HG03575 (cell line): ENCODE data around the gene CEBPE.

ENCODE experiments used
- ATAC-seq: cut with Tn5 transposase; IDR thresholded peaks from one replicate; pipeline ENCODE4 v1.9.1; 2021; ENCODE audit not compliant: unreplicated experiment, insufficient number of reproducible peaks, low FRiP score; ENCODE audit errors: extremely low read depth

CEBPE gene

DNA sequence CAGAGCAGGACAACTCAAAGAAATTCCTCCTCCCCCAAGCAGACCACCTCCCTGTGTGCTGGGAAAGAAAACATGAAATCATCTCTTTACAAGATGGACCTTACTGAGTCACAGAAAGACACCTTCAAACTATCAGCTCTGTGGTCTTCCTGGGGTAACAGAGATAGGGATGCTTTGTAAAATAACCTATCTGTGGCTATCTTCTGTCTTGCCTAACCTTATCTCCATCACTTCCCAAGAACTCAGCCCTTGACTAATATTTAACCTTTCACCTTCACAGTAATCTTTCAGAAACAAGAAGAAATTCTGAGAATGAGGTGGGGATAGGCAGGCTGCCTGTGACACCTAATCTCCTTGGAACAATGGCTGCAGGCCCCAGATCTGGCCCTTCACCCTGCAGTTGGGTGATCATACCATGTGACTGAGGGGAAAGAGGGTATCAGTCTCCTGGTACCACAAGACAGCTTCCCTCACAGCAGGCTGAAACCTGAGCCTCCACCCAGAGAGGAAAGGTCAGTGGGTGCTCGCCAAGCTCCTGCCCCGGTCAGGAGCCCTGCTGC, 27.4 kb upstream of the CEBPE start:
- no peak for ATAC-seq

DNA sequence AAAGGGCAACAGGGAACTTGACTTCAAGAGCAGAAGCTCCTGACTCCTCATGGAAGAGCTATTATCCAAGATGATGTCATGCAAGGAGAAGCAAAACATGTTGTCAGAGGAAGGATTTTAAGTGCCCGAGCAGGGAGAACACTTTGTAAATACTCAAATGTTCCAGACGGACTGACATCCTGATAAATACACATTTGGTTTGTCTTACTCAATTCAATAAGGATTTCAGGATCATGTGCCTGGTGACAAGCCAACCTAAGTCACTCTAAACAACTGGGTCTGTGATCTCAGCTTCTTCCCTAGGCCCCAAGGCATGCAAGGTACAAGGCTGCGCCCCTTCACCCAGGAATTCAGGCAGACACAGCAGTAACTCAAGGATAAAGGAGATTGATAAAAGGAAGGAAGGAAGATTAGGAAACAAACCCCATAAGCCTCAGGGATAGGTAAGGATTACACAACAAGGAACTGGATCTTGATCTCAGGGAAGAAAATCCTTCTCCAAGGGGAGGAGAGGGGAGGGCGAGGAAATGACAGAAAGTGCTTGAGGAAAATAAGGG, 26.8 kb upstream of the CEBPE start:
- ATAC-seq, result no peak

DNA sequence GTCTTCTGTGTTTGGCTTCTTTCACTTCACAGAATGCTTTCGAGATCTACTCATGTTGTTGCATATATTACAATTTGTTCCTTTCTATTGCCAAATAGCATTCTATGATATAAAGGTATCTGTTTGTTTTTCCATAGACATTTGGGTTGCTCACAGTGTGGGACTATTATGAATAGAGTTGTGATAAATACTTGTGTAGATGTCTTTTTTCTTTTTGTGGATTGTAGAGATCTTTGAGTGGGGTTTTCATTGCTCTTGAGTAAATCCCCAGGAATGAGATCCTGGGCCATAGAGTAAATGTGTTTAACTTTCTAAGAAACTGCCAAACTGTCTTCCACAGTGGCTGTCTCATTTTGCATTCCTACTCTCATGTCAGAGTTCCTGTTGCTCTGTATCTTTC, 24.9 kb upstream of the CEBPE start:
- ATAC-seq, result no peak

DNA sequence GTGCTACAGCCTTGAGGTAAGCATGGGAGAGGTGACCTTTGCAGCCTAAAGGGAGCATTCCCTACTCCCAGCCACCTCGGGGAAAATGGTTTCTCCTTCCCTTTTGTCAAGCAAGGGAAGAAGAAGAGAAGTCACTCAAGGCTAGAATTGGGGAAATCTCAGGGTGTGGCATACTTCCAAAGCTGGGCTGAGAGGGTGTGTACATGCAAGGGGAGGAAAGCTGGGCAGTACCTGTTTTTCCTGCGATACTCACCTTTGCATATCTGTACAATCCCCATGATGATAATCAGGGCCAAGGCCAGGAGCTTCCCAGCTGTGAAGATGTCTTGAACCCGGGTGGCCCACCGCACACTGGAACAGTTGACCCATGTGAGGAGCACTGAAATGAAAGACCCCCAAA, 23.8 kb upstream of the CEBPE start:
- no peak for ATAC-seq

DNA sequence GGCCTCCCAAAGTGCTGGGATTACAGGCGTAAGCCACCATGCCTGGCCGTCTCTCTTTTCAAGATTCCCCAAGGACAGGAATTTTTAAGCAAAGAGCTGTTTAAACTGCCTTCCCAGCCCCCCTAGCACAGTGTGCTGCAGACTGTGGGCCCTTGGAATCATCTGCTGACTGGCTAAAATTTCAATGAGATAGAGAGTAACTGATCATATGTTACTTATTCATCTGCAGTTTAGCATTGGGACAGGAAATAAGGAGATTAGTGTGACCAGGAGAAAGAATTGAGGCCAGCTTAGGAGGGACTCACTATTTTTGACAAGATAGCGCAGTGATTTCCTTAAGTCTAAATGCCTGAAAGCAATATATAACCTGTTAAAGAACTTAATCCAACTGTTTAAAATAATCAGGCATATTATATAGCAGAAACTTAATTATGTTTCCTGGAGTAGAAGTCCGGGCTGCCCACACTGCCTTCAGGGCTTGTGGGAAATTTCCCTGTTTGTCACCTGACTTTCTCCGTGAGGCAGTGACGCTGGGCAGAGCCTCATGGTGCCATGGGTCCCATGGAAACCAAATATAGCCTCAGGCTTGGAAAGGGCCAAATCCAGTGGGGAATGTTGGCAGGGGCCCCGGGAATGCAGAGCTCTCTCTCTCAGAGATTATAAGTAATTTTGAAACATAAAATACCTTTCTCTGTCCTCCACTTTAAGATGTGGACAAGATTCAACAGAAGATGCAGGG, 22.8 kb upstream of the CEBPE start:
- no peak for ATAC-seq

DNA sequence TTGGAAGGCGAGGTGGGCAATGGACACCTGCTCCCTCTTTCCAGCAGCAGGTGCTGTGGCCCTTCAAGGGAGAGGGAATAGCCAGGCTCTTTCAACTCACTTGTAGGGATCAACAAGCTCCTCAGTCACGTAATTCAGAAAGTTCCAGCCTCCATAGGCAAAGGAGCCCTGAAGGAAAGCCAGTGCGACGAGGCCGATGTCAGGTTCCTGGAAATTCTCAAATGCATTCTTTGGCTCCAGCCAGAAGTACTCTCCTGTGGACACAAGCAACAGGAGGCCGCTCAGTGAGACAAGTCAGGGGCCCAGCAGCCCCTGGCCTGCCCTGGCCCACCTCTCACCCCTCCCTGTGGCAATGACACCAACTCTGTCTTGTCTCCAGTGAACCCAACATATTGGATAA, 21.3 kb upstream of the CEBPE start:
- no peak for ATAC-seq

DNA sequence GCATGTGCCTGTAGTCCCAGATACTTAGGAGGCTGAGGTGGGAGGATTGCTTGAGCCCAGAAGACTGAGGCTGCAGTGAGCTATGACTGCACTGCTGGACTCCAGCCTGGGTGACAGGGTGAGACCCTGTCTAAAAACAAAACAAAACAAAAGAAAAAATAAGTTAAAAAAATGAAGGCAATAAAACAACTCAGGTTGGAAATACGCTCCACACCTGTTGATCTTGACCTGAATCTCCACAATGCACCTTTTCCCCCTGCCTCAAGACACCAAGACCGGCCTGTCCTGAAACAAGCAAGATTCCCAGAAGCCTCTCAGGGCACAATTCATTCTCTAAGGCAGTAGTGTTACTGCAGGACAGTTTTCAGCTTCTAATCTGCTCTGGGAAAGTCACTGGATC, 20.8 kb upstream of the CEBPE start:
- no peak for ATAC-seq

DNA sequence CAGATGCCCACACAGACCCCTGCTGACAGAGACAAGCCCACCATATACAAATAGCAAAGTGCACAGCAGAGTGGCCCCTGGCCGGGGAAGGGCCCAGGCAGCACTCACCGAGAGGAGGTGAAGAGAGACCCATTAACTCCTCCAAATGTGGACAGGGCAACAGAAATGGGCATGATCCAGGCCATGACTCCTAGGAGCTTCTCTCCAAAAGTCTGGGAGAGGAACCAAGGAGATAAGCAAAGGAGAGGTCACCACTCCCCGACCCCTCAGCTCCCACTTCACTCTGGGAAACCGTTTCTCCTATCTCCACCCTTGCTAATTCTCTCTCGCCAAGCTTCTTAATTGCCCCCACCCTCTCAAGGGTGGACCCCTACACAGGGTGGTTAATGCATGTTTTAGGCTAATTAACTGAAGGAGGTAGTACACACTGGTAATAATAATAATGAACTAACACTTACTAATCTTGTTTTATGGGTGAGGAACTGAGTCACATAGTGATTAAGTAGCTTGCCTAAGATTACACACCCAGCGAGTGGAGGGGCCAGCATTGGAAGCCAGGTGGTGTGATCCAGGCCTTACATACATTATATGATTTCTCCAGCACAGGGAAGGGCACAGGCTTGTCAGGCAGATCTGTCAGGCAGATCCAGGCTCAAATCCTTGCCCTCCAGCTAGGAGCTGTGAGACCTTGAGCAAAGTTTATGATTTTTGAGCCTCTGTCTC, 18.9 kb upstream of the CEBPE start:
- ATAC-seq, result no peak

DNA sequence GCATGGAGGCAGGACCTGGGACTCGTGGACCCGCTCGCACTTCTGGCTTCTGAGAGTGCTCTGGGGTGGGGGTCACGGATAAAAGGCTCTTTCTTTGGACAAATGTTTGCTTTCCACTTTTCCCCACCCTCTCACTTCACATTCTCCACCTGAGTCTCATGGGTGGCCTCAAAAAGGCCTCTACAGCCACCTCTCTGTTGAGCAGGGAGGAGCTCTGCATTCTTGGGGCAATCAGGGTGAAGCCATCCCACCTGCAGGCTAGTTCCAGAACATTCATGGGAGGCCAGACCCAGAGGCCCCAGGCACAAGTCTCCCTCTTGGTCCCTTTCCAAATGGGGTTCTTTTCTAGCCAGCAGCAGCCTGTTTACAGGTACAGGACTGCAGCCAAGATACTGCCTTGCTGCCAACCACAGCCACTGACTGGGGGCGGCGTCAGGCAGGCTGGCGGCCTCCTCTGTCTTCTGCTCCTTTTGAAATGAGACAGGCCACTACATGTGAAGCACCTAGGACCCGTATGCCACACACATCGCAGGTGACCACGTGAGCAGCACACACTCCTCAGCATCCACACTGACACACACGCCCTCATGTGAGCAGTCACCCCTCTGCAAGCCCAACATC, 18.2 kb upstream of the CEBPE start:
- no peak for ATAC-seq

DNA sequence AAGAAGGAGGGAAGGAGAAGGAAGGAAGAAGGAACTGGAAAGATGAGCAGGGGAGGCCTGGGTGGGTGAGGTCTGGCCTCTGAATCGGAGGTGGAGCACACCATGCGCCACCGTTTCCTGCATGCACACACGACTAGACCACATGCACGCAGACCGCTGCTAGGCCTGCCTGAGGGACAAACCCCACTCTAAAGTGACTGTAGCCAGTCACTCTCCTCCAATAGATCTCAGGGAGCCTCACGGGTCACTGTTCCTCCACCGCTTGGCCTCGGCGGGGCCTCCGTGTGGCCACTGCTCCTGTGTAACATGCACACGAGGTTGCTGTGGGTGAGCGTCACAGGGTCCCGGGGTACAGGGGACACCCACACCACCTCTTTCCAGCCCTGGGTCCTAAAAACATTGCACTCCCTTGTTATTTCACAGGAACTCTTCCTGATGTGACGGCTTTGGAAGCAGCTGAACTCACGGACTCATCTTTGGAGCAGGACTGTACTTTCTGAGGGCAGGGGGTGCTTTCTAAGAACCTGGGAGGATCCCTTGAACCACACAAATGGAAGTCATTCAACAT, 17.6 kb upstream of the CEBPE start:
- ATAC-seq, result no peak

DNA sequence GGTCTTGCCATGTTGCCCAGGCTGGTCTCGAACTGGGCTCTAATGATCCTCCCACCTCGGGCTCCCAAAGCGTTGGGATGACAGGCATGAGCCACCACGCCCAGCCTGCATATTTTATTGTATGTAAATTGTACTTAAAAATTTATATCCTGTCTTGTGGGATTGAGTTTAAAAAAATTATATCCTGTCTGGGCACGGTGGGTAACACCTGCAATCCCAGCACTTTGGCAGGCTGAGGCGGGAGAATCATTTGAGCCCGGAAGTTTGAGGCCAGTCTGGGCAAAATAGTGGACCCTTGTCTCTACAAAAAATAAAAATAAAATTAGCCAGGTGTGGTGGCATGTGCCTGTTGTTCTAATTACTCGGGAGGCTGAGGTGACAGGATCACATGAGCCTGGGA, 13.9 kb upstream of the CEBPE start:
- ATAC-seq, result no peak

DNA sequence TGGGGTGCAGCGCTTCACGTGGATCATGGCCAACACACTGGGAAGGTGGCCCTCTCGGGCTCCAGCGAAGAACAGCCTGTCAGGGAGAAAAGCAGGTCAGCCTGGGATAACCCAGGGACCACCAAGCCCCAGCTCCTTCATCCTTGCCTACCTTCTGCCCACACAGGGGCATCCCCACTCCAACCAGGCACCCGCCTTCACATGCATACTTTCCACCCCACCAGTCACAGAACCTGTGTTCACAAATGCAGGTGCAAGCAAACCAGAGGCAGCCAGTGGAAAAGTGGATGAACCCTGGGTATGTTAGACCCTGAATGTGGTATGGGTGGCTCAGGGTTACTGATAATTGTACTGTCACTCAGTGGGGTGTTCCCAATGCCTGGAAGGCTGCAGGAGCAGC, 12.4 kb upstream of the CEBPE start:
- ATAC-seq, result no peak

DNA sequence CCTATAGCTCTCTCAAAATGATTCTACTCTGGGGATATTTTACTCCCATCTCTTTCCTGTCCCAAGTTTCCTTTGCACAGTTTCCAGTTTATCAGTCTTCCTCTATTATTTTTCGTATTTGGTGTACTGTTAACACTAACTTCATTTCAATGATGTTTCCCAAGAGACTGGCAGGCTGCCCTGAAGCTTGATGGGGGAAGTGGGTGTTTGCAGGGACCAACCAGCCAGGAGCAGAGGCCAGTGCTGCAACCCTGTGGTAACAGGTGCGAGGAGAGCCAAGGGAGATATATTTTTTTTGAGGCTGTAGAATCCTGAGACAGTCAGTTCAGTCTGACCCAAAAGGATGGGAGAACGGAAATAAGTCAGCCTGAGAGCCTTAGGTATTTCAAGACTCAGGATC, 11.8 kb upstream of the CEBPE start:
- ATAC-seq, result no peak

DNA sequence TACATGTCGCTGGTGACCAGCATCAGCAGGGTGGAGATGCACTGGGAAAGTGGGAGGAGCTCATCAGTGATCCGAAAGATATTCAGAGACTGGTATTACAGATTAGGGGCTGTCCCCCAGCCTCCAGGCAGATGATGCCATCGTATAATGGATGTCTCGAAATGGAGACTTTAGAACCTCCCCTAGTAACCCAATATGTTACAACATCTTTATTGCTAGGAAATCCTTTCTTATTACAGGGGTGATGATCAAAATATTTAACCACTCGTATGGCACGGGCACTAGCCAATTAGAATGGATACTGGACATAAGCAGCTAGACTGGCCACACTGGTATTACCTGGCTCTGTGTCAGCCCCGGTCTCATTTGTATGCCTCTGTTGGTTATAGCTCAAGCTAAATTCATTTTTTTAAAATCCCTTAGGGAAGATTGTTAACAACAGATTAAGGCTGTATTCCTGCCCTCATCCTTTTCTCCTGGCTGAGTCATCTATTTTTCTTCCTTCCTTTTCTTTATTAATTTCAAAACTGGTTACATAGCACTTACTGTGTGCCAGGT, 10.8 kb upstream of the CEBPE start:
- ATAC-seq, result no peak

DNA sequence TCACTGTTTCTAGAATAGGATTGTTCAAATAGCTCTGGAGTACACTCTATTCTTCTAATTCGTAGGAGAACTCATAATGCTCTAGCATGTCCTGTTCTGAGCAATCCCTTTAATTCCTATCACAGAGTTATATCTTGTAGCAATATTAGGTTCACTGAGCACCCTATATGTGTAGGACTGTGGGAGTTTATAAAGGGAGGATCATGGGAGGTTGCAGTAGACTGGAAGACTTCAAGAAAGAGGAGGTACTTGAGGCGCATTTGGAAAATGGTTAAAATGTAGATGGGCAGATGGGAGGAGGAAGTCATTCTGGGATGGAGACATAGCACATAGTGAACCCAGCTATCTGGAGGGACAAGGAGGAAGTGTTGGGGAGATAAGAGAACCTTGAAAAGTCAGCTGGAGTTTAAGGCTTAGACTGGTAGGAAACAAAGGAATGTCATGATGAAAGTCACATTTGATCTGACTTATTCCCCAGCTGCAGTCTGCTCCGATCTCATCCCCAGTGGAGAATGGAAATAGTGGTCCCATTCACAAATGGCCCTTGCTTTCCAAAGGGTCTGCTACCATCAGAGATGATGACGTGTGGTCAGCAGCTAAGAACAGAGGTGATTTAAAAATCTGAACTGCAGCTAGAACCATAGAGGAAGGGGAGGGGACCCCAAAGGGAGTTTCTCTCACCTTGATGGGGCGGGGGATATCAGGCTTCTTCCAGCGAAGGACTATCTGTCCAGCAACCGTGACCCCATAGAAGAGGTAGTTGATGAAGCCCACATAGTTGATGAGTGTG, 10.1 kb upstream of the CEBPE start:
- no peak for ATAC-seq

DNA sequence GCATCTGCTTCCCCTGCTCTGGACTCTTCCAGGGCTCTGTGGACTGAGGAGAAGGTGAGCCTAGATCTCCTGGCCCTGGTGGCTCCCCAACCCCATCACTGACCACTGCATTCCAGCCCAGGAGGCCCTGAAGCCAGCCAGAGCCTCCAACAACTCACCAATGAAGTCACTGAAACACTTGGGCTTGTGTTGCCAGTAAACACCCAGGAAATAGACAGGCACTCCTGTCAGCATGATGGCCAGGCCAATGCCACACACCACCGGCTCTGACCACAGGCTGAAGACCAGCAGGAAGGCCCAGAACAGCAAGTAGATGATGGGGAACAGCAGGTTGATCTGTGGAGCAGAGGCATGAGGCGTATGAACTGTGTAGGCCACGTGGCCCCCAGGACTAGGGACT, 8.8 kb upstream of the CEBPE start:
- no peak for ATAC-seq

DNA sequence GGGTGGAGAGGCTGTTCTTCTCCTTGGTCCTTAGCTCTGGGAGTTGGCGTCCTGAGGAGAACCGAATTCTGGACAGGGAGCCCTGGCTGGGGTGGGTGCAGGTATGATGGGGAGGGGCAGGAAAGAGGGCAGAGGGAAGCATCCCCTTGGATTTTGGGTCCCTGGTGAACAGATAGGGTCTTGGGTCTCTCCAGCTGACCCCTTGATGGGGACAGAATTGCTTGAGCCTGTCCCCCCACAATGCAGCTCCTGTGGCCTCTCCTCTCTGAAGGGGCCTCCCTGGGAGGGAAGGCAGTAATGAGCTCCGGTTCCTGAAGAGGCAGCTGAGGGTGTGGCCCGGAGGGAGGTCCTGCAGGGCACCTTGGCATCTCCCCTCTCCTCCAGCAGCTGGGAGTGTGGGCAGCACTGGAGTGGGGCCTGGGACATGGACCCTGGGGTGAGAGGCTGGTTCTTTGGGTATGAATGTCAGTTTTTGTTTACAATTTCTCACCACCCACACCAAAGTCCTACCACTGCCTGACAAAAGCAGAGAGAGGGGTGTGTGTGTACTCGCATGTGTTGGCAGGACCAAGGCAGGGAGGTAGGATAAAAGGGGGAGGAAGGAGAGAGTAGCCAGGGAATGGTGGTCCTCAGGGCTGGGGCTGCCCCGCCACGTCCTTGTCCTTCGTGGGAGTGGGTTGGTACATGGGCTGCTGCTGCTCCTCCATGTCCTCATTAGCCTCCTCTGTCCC, 7.7 kb upstream of the CEBPE start:
- ATAC-seq, result no peak
